AG09309 (cell line): ENCODE results near the gene GIMAP1.

Experiments used
- DNase-seq: peaks from one replicate; pipeline ENCODE4 v3.0.0-alpha.2; 2010; ENCODE audit warnings: low read depth
- H3K4me3 ChIP-seq: 2 replicates; pipeline ENCODE4 v1.5.1; 2011; ENCODE audit warnings: mild to moderate bottlenecking, low read depth, low read length, moderate library complexity; ENCODE audit not compliant: control insufficient read depth
- CTCF ChIP-seq: IDR thresholded peaks from 2 replicates; pipeline ENCODE4 v1.5.1; 2011; ENCODE audit warnings: mild to moderate bottlenecking, low read depth, low read length, inconsistent platforms; ENCODE audit not compliant: insufficient read depth, control insufficient read depth; ENCODE audit errors: missing control alignments

Gene GIMAP1

GRCh38 chr7:150722431-150722931 lies 6.1 kb downstream of the GIMAP1 start:
- no peak for DNase-seq
- TF ChIP-seq CTCF, result no peak
- no peak overlapping the region for H3K4me3 ChIP-seq

GRCh38 chr7:150723467-150723866 lies 7.1 kb downstream of the GIMAP1 start:
- no peak for DNase-seq
- TF ChIP-seq CTCF, result no peak
- H3K4me3 ChIP-seq, result no peak overlapping the region

- DNase-seq, result no peak
- no peak overlapping the region for H3K4me3 ChIP-seq
- TF ChIP-seq CTCF, result no peak
Observed at GRCh38 chr7:150727381-150727780, 11.0 kb downstream of the GIMAP1 start.

- no peak for DNase-seq
- TF ChIP-seq CTCF, result no peak
- no peak overlapping the region for H3K4me3 ChIP-seq
Observed at GRCh38 chr7:150728011-150728410, 11.6 kb downstream of the GIMAP1 start.

- no peak for TF ChIP-seq CTCF
- no peak for DNase-seq
- H3K4me3 ChIP-seq, result no peak overlapping the region
Observed at GRCh38 chr7:150728609-150729008, 12.2 kb downstream of the GIMAP1 start.

GRCh38 chr7:150731916-150732315 lies 15.5 kb downstream of the GIMAP1 start:
- TF ChIP-seq CTCF, result no peak
- H3K4me3 ChIP-seq, result no peak overlapping the region
- DNase-seq, result no peak
